DND-41 (cell line): ENCODE measurements around the gene PIGH.
"Not testable (repeated sequence)": the region's sequence is repeated elsewhere in the genome, so short reads cannot be mapped to it uniquely, and the experiment has no call there.

Source experiments
- ATAC-seq: fragments of 200-7000 bp; cut with Tn5 transposase; 3 replicates; pipeline ENCODE4 v1.9.1; 2021; ENCODE audit warnings: low read depth; ENCODE audit not compliant: insufficient read depth
- DNase-seq: peaks from one replicate; pipeline ENCODE4 v3.0.0-alpha.2; 2020
- H2AFZ ChIP-seq: 2 replicates; pipeline ENCODE4 v1.6.0; 2012; ENCODE audit warnings: low read depth, low read length
- H3K27ac ChIP-seq: 2 replicates; pipeline ENCODE4 v1.5.1; 2012; ENCODE audit warnings: low read length, inconsistent platforms
- H3K27me3 ChIP-seq: fragments of 200-600 bp; sonication (generic); 2 replicates; pipeline ENCODE4 v1.6.0; 2012; ENCODE audit warnings: low read length, mild to moderate bottlenecking, inconsistent platforms; ENCODE audit not compliant: insufficient read depth, poor library complexity
- H3K36me3 ChIP-seq: 2 replicates; pipeline ENCODE4 v1.5.1; 2012; ENCODE audit warnings: low read length, inconsistent platforms; ENCODE audit not compliant: insufficient read depth
- H3K4me1 ChIP-seq: 2 replicates; pipeline ENCODE4 v1.5.1; 2012; ENCODE audit warnings: mild to moderate bottlenecking, low read length; ENCODE audit not compliant: insufficient read depth
- H3K4me2 ChIP-seq: 2 replicates; pipeline ENCODE4 v1.6.0; 2012; ENCODE audit warnings: mild to moderate bottlenecking, moderate library complexity, low read length, inconsistent platforms; ENCODE audit not compliant: insufficient read depth
- H3K4me3 ChIP-seq, 2 experiments: fragments of 200-600 bp in 1 of 2; shearing (Covaris generic) in 1 of 2; 2 replicates each; pipeline ENCODE4 v1.5.1; 2012 to 2016; ENCODE audit warnings: inconsistent platforms in 2 of 2, low read length in 2 of 2, mild to moderate bottlenecking in 2 of 2, low read depth in 1 of 2, moderate library complexity in 1 of 2
- H3K79me2 ChIP-seq: 2 replicates; pipeline ENCODE4 v1.6.0; 2012; ENCODE audit warnings: low read length, inconsistent platforms; ENCODE audit not compliant: insufficient read depth
- H3K9ac ChIP-seq: 2 replicates; pipeline ENCODE4 v1.6.0; 2012; ENCODE audit warnings: low read depth, mild to moderate bottlenecking, inconsistent platforms, low read length, moderate library complexity
- H3K9me3 ChIP-seq: 2 replicates; pipeline ENCODE4 v1.5.1; 2012; ENCODE audit warnings: low read length, moderate library complexity, mild to moderate bottlenecking, inconsistent platforms; ENCODE audit not compliant: insufficient read depth, severe bottlenecking
- H4K20me1 ChIP-seq: 2 replicates; pipeline ENCODE4 v1.6.0; 2012; ENCODE audit warnings: low read length; ENCODE audit not compliant: insufficient read depth
- EZH2 ChIP-seq: IDR thresholded peaks from 3 replicates; pipeline ENCODE4 v1.6.1; 2012; ENCODE audit warnings: borderline replicate concordance, low read depth, mild to moderate bottlenecking, moderate library complexity, low read length, inconsistent platforms; ENCODE audit not compliant: severe bottlenecking
- TF ChIP-seq, protein P1 (sequence below): IDR thresholded peaks from 2 replicates; pipeline ENCODE4 v1.5.1; 2012; ENCODE audit warnings: borderline replicate concordance, low read length, moderate library complexity, mild to moderate bottlenecking; ENCODE audit not compliant: poor library complexity, severe bottlenecking; ENCODE audit errors: extremely low read depth

Gene PIGH

GRCh38 chr14:67602076-67602475 lies 2.0 kb upstream of the PIGH start:
- Histone ChIP-seq H3K36me3 (no peaks in the 10 kb centered on the region; the same call in 1 of the 2 replicates), H3K4me2 (no peak overlapping the region), H3K27ac (no peak overlapping the region), H3K79me2 (peaks cover 26% of the 10 kb centered on the region), H3K4me3 (no peak overlapping the region), H3K4me1 (peaks cover 35% of the 10 kb centered on the region), H3K9me3 (no peaks in the 10 kb centered on the region), H3K9ac (no peak overlapping the region), H2AFZ (no peak overlapping the region; the same call in 1 of the 2 replicates), H4K20me1 (no peaks in the 10 kb centered on the region), H3K27me3 (no peaks in the 10 kb centered on the region)
- TF ChIP-seq, protein P1, sequence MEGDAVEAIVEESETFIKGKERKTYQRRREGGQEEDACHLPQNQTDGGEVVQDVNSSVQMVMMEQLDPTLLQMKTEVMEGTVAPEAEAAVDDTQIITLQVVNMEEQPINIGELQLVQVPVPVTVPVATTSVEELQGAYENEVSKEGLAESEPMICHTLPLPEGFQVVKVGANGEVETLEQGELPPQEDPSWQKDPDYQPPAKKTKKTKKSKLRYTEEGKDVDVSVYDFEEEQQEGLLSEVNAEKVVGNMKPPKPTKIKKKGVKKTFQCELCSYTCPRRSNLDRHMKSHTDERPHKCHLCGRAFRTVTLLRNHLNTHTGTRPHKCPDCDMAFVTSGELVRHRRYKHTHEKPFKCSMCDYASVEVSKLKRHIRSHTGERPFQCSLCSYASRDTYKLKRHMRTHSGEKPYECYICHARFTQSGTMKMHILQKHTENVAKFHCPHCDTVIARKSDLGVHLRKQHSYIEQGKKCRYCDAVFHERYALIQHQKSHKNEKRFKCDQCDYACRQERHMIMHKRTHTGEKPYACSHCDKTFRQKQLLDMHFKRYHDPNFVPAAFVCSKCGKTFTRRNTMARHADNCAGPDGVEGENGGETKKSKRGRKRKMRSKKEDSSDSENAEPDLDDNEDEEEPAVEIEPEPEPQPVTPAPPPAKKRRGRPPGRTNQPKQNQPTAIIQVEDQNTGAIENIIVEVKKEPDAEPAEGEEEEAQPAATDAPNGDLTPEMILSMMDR, result no peak
- no peak for TF ChIP-seq EZH2
- DNase-seq (no peak), ATAC-seq (no peak)

DNA sequence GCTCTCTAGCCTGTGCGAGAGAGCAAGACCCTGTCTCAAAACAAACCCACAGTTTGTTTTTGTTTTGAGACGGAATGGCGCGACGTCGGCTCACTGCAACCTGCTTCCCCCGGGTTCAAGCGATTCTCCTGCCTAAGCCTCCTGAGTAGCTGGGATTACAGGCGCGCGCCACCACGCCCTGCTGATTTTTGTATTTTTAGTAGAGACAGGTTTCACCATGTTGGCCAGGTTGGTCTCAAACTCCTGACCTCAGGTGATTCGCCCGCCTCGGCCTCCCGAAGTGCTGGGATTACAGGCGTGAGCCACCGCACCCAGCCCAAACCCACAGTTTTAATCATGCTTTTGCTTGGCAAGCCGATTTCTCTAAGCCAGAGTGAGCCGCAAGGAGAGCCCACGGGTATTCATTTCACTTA lies 500 bp upstream of the PIGH start:
- H3K79me2 ChIP-seq, result peaks cover 38% of the 10 kb centered on the region
- not testable (repeated sequence) for DNase-seq, H3K9me3 ChIP-seq, ATAC-seq, H3K36me3 ChIP-seq, H4K20me1 ChIP-seq, H3K27me3 ChIP-seq
- peak overlapping the region; percentile 63 for H3K4me2 ChIP-seq
- H3K9ac ChIP-seq, result peak overlapping the region; percentile 76
- peaks cover 40% of the 10 kb centered on the region for H3K4me1 ChIP-seq
- peak overlapping the region; percentile 86 for H3K27ac ChIP-seq
- H3K4me3 ChIP-seq, result peak overlapping the region; percentile 66 to 84; a peak in 3 of 4 replicates
- peak overlapping the region; percentile 92 for H2AFZ ChIP-seq

DNA sequence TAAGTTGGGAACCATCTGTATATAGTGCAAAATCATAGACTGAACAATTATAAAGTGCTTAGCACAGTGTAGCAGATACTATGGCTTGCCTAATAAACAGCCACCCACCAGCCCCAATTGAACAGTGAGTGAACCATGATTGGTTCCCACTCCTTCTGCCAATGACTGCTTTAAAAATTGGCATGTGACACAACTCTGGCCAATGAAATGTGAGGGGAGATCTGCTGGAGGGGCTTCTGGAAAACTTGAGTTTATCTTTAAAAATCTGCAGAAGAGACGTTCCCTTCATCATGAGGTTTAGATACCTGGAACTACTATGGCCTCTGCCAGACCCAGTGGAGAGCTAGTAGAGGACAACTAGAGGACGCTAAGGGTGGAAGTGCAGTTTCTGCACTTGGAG lies 4.7 kb downstream of the PIGH start:
- no peak for ATAC-seq
- H3K79me2 ChIP-seq, result peaks cover 43% of the 10 kb centered on the region

DNA sequence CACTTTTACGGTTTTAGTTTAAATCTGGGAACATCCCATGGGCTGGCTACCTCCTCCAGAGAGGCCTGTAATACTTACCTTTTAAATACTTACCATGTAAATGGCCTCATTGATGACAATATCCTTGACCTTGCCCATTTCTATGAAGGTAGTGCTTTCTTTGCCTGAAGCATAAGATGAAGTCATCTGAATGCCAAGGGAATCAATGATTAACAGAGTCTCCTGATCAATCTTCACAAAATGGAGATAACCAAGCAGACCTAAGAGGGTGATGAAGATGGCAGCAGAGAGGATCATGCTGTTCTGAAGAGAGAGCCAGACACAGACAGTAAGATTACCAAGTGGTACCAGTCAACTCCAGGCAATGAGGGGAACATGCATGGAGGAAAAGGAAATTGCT lies 6.4 kb downstream of the PIGH start:
- not testable (repeated sequence) for H2AFZ ChIP-seq, DNase-seq, H3K27ac ChIP-seq, H3K9ac ChIP-seq, H3K9me3 ChIP-seq, H3K27me3 ChIP-seq, H3K4me2 ChIP-seq, H3K4me3 ChIP-seq, H4K20me1 ChIP-seq, ATAC-seq
- H3K36me3 ChIP-seq, result peaks cover 47% of the 10 kb centered on the region
- H3K79me2 ChIP-seq, result peaks cover 30% of the 10 kb centered on the region
- peaks cover 20% of the 10 kb centered on the region for H3K4me1 ChIP-seq

More for the DNA sequence above, 4.7 kb downstream of the PIGH start:
- TF ChIP-seq, protein P1, result no peak
- no peak for TF ChIP-seq EZH2
- H3K9ac ChIP-seq, result no peak overlapping the region
- no peak overlapping the region for H3K27ac ChIP-seq
- DNase-seq, result no peak
- H3K4me3 ChIP-seq, result no peak overlapping the region
- H3K9me3 ChIP-seq, result no peaks in the 10 kb centered on the region
- no peak overlapping the region for H3K4me2 ChIP-seq
- peaks cover 37% of the 10 kb centered on the region for H3K36me3 ChIP-seq
- peaks cover 2% of the 10 kb centered on the region; the same call in 1 of the 2 replicates for H4K20me1 ChIP-seq
- H3K27me3 ChIP-seq, result no peaks in the 10 kb centered on the region
- no peak overlapping the region for H2AFZ ChIP-seq
- H3K4me1 ChIP-seq, result peaks cover 31% of the 10 kb centered on the region
